HG03103 (cell line): ENCODE results near the gene ZAP70.

ENCODE experiments used
- ATAC-seq: cut with Tn5 transposase; IDR thresholded peaks from one replicate; pipeline ENCODE4 v1.9.1; 2021; ENCODE audit warnings: low read depth; ENCODE audit not compliant: unreplicated experiment

The ZAP70 gene

DNA sequence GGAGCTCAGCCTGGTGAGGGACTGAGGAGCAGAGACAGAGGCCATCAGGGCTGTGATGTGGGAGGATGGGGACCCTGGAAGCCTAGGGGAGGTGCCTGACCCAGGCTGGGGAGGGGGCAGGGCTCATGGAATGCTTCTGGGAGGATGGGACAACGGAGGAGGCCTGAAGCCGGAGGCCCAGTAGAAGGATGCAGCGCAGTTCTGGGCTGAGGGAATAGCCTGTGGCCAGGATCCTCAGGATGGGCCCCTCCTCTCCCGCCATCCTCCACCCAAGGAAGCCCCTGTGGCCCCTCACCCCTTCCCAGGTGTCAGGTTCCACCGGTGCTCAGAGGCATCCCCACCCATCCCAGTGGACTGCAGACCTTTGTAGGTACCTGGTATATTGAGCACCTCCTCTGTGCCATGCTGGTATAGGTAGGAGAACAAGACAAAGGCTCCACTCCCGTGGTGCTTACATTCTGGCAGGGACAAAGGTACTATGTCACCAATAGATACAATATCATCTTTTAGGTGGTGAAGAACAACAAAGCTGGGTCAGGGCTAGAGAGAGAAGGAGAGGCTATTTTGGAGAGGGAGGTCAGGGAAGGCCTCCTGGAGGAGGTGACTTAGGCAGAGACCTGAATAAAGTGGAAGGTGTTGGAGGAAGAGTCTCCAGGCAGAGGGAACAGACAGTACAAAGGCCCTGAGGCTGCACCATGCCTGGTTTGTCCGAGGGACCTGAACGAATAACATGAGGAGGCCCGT lies 2.7 kb downstream of the ZAP70 start:
- ATAC-seq: no peak

DNA sequence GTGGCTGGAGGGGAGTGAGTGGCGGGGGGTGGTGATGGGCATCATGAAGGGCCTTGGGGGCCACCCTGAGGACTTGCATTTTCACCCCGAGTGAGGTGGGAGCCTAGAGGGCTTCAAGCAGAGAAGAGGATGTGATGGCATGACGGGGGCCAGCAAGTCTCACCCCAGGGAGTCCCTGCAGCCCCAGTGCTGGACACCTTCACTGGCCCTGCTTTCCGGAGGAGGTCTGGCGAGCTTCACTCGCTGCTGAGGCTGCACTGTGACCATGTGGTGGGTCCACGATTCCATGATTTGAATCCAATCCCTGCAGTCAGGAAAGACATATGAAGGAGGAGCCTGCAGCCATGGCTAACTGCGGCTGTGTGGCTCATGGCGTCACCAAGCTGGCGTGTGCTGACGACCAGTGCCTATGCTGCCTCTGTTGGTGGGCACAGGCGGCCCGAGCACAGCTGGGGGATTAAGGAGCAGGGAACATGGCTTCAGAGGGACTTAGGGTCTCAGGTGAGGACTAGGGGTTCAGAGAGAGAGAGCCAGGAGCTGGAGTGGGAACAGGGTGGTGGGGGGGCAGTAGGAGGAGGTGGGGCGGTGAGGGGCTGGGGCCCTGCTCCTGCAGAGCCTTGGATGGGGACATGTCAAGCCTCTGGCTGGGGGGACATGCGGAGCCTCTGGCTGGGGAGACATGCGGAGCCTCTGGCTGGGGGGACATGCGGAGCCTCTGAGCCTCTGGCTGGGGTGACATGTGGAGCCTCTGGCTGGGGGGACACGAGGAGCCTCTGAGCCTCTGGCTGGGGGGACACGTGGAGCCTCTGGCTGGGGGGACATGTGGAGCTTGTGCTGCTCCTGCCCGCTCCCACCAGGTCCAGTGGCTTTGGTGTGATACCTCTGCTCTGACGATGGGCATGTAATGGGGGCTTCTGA lies 3.6 kb downstream of the ZAP70 start:
- ATAC-seq: no peak

DNA sequence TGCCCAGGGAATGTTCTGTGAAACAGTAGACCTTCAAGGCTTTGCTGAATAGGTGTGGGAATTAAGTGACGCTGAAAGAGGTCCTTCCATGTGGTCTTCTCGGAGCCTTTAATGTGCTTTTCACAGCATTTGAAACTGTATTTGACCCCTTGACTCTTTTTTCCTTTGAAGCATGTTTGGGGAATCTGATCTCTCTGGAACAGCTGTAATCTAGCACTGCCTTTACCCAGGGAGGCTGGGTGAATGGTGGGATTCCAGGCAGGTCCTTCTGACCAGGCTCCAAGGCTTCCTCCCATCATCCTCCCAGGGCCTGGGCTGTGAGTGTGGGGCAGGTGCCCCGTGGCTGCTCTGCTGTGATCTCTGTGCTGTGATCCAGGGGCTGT lies 4.2 kb downstream of the ZAP70 start:
- no peak for ATAC-seq

DNA sequence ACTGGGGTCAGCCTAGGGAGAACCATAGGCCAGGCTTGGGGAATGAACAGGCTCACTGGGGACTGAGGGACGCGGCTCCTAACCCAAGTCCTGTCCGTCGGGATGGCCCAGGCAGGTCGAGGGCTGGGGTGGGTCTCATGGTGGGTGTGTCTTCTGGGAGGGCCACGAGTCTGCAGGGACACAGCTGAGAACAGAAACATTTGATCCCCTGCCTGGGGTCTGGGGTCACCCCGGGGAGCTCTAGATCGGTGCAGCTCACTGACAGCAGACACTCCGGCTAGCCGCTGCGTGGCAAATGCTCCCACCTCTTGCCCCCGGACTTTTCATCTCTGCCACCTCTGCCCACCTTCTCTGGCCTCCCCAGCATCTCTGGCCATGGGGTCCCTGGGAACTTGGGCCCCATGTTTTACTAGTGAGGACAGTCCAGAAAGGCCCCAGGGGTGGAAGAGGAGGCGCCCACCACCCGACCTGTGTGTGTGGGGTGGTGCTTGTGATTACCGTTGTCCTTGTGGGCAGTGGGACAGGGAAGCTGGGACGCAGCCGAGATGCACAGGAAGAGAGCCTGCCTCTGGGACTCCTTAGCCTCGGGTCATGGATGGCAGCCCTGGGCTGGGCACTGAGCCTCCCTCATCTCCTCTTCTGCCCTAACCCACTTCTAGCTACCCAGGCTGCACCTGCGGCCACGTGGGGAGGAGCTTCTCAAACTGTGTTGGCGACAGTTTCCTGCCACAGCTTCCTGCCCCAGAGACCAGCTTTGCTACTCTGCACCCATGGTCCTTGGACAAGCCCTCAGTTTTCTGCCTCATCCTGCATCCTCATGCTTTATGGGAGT lies 4.9 kb downstream of the ZAP70 start:
- ATAC-seq: no peak

DNA sequence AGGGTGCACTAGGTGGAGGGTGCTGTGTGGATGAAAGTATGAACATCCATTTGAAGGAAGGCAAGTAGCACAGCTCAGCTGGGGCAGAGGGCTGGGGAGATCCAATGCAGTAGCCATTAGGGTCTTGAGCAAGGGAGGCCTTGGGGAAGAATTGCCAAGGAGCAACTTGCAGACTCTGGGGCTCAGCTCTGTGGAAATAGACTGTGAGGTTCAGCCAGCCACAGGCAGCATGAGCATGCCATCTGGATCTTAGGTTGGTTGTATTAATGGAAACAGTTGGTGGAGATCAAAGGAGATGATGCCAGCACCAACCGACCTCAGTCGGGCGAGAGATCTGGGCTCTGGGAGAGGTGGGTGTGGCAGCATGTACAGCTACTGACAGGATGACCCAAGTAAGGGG lies 5.6 kb downstream of the ZAP70 start:
- no peak for ATAC-seq

DNA sequence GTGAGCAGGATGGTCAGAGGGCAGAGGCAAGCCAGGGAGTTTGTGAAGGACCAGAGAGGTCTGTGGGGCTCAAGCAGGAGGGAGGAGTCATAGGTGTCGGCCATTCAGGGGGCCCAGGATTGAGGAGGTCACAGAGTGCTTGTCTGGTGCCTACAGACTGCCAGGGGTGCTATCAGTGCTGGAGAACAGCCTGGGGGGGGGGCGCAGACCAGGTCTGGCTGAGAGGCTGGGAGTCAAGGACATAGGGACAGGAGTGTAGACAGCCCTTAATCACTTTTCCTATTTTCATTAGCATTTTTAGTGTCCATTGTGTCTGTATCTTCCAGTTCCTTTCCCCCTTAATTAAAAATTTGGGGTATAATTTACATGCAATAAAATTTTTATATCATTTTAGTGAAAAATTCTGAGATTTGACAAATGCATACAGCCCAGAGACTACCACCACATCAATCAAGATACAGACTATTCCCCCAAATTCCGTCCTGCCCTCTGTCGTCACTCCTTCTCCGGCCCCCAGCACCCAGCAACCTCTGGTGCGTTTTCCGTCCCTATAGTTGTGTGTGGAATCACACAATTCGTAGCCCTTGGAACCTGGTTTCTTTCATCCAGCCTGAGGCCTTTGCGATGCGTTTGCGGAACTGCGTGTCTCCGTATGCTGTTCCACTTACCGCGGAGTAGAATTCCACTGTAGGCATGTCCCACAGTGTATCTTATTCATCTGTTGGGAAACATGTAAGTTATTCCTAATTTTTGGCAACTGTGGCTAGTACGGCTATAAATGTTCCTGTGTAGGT lies 6.2 kb downstream of the ZAP70 start:
- no peak for ATAC-seq

DNA sequence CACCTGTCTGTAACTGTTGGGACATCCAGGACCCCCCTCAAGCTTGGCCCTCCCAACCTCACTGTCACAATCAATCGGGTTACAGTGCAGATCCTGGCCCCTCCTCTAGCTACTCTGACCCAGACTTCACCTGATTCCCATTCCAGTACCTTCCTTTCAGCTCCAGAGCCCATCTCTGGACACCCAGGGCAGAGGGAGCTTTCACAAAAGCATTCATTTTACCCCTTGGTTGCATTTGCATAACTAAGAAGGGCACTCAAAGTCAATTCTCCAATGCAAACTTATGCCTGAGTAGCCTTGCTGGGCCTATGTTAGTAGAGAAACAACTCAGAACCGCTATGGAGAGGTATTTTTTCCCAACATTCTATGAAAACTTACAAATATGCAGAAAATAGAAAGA lies 7.4 kb downstream of the ZAP70 start:
- no peak for ATAC-seq

DNA sequence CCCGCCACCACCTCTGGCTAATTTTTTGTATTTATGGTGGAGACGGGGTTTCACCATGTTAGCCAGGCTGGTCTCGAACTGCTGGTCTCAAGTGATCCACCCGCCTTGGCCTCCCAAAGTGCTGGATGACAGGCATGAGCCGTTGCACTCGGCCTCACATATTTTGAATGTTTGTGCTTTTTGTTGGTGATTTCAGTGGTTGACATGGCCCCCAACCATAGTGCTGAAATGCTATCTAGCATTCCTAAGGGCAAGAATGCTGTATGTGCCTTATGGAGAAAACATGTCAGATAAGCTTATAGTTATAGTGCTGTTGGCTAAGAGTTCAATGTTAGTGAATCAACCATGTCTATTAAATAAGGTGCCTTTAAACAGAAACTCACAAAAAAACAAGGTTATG lies 8.9 kb downstream of the ZAP70 start:
- ATAC-seq: no peak

DNA sequence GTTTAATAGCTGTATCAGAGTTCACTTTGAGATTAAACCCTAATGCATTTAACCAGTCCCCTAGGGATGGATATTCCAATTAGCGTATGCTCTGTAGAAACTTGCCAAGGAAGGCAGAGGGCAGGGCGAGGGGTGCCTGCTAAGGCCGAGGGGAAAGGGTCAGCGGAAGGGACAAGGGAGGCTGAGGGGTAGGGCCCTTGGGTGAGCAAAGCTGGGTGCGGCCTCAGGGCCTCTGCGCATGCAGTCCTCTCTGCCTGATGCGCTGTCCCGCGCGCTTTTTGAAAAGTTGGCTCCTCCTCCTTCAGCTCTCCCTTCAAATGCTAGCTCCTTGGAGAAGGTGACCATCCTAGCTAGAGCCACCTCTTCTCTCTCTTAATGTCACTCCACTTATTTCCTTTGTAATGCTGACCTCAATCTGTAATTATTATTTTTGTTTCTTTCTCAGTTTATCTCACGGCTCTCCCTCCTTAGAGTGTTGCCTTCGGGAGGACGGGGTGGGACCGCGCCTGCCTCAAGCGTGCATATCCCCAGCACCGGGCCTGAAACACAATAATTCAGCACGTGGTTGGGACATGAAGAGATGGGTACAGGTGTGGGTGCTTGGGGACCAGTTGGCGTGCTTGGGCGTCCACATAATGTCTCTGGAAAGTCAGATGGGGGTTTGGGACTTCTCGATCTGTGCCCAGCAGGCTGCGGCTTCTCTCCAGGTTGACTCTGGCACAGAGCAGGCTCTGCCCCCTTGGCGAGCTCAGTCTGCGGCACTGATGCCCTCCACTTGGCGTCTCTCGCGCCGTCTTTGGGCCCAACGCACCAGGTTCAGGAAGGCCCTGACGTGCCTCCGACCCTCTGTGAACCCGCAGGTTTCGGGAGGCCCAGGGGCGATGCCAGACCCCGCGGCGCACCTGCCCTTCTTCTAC lies 10.0 kb downstream of the ZAP70 start:
- ATAC-seq: no peak

DNA sequence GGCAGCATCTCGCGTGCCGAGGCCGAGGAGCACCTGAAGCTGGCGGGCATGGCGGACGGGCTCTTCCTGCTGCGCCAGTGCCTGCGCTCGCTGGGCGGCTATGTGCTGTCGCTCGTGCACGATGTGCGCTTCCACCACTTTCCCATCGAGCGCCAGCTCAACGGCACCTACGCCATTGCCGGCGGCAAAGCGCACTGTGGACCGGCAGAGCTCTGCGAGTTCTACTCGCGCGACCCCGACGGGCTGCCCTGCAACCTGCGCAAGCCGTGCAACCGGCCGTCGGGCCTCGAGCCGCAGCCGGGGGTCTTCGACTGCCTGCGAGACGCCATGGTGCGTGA lies 10.7 kb downstream of the ZAP70 start:
- ATAC-seq: no peak

DNA sequence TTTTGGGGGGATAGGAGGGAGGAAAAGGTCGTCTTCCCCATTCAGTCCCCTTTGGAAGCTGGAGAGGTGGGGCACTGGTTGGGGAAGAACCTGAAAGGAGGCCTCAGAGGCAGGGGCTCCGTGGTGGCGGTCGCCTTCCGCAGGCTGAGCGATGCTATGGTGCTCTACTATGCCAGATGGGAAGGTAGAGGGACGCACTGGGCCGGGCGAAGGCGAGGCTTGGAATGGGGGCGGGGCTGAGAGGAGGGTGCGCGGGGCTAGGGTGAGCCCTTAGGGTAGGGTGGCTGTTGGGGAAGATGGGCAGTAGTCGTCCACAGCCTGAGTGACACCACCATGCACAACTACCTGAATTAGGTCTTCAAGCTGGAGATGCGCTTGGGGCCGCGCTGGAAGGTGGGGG lies 11.1 kb downstream of the ZAP70 start:
- ATAC-seq: no peak

DNA sequence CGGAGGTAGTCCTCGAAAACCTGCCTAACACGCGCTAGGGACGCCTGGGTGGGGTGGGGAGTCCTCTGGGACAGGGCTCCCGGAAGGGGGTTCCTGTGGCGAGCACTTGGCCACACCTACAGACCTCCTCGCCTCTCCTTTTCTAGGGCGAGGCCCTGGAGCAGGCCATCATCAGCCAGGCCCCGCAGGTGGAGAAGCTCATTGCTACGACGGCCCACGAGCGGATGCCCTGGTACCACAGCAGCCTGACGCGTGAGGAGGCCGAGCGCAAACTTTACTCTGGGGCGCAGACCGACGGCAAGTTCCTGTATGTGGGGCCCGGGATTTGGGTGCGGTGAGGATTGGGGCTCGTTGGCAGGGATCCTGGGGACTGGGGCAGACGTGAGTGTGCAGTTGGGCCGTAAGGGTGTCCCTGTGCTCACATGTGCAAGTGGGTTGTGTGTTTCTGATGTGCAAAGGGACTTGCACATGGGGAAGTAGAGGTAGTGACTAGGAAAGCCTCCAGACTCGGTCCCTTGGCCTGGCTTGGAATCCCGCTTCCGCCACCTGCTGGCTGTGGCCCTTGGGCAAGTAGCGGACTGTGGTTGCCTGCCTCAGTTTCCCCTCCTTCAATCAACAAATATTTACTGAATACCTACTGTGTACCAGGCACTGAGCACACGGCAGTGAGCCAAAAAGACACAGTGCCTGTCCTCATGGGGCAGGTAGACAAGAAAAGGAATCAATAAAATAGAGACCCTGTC lies 11.7 kb downstream of the ZAP70 start:
- no peak for ATAC-seq

DNA sequence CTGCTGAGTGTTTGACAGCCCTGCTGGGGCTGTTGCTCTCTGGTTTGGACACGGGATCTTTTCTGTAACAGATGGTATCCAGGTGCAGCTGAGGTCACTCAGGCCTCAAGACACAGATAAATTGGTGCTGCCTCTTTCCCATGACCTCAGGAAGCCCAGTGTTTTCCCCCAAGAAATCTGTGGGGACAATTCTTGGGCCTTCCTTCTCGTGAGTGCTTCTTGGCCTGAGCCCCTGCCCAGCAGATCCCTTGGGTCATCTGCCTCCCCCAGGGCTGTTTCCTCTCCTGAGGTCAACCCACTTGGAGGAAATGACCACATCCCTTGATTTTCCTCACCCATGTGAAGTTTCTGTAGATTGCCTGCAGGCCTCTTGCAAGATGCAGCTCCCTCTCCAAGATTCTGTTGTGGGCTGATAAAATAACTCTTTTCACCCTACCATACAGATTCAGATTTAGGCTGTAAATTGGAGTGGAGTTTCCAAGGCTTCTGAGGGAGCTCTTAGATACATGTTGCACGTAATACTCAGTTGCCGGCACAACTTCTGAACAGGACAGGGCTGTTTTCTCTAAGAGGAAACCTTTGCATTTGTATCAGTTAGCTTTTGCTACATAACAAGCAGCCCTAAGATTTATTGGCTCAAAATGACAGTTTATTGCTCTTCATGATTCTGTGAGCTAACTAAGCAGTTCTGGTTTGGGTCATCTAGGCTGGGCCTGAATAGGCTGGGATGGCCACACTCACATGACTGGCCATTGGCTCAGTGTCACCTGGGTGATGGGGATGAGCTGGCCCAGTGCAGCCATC lies 13.1 kb downstream of the ZAP70 start:
- ATAC-seq: no peak

DNA sequence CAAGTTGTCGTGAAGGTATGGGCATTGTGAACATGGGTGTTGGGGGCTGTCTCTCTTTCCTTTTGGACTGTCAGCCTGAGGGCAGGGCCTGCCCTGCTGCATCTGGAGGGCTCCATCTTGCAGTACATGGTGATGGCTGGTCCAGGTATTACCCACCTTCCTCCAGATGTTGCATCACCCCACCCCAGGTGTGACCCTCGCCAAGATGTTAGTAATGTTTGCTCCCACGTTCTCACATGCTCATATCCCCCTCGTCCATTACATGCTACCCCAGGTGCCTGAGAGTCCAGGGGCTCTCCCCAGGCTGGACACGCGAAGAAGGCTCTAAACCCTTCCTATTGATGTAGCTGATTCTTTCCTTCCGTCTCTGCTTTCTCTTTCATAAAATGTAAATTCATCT lies 13.9 kb downstream of the ZAP70 start:
- ATAC-seq: no peak

DNA sequence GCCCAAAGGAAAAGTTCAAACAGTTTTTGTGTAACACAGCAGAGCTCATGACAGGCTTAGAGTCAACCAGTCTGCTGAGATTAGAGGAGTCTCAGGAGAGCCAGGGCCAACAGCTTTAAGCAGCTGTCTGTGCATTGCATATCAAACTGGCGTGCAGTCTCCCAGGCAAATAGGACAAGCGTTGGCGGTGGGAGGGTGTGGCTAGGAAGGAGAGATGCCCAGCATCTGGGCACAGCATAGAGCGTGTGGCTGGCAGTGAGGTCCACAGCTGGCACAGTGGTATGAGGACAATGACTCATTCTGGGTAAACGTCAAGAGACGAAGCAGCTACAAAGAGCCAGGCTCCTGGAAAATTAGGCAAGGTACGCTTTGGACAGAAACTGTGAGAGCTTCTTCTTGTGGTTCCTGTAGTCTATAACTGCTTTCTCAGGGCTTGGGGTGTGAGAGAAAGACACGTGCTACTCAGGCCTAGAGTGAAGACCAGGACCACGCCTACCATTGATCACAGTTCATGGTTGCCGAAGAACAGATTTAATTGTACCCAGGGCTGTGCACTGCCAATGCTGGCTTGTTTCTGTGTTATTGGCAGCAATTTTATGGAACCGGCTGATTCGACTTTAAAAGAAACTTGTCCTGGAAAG lies 14.8 kb downstream of the ZAP70 start:
- no peak for ATAC-seq

DNA sequence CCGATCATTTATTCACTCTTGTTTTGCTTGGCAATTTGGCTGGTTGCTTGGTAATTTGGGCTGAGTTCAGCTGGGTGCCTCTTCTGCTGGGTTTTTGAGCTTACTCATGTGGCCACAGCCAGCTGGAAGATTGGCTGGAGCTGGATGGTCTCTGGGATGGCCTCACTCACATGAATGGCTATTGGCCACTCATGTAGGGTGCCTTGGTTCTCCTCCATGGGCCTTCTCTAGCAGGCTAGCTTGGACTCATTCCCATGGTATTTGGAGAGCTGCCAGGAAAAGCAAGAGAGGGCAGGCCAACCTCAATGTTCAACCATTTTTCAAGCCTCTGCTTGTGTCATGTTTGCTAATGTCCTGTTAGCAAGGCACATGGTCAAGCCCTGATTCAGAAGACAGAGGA lies 16.9 kb downstream of the ZAP70 start:
- no peak for ATAC-seq

DNA sequence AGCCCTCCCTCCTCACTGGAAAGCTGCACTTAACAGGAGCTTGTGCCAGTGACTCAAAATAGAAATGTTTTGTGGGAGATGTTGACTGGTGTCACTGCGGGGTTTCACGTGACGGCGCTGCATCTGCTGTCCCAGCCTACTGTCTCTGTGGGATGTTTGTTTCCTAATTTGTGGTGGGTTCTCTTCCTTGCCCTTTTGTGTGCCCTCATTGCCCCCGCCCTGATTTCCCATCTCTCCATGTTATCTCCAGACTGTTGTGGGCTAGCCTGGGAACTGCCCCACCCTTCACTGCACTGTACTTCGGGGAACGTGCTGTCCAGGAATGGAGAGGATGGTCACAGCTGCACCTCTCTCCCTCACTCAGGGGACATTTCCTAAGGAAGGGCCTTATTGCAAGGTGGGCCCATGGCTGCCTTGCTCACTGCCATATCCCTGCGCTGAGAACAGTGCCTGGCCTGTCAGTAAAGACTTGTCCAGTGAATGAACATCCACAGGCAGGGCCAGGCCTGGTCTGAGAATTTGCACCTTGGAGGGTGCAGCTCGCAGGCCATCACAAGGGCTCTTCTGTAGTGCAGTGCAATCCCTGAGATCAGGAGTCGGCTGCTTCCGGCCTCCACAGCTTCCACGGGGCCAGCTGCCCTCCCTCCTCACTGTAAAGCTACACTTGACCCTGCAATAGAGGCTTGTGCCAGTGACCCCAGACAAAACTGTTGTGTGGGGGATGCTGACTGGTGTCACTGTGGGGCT lies 18.1 kb downstream of the ZAP70 start:
- ATAC-seq: no peak
